ENCODE data around the gene PARP8.

PARP8 gene

GRCh38 chr5:50791813-50792212, 125.4 kb downstream of the PARP8 start:
- Histone ChIP-seq H3K18ac (ENCODE audit: low read depth in 1 of 2, low read length in 2 of 2) (no peak overlapping the region), H3K36me3 (ENCODE audit: control insufficient read depth in 1 of 2, insufficient read depth in 2 of 2, low read depth in 1 of 2, low read length in 2 of 2) (peaks cover 8 to 22% of the 10 kb centered on the region in 2 experiments), H3K4me2 (ENCODE audit: low read length, poor library complexity, severe bottlenecking) (no peak overlapping the region), H3K14ac (ENCODE audit: low read length in 2 of 2) (no peak overlapping the region), H3K27me3 (ENCODE audit: control insufficient read depth in 1 of 2, insufficient read depth in 1 of 2, low read length in 2 of 2) (no peaks in the 10 kb centered on the region), H3K4me1 (ENCODE audit: control insufficient read depth, insufficient read depth, low read depth, low read length) (no peaks in the 10 kb centered on the region), H2BK5ac (ENCODE audit: low read depth, low read length, poor library complexity, severe bottlenecking) (no peak overlapping the region), H3K27ac (ENCODE audit: low read length, poor library complexity, severe bottlenecking) (no peak overlapping the region), H3K23ac (ENCODE audit: low read length in 2 of 2) (no peak overlapping the region), H4K91ac (ENCODE audit: low read length) (no peak overlapping the region), H3K79me1 (replicated peaks; ENCODE audit: low read length, poor library complexity, severe bottlenecking) (peaks cover 2% of the 10 kb centered on the region), H2BK12ac (ENCODE audit: low read length in 2 of 2) (no peak overlapping the region), H3K4ac (ENCODE audit: low read depth in 1 of 2, low read length in 2 of 2) (no peak overlapping the region), H2BK15ac (ENCODE audit: low read depth, poor library complexity, severe bottlenecking) (no peak overlapping the region), H4K8ac (ENCODE audit: low read length) (no peak overlapping the region), H3K9ac (ENCODE audit: low read length) (no peak overlapping the region), H2AFZ (ENCODE audit: low read depth, low read length) (no peak overlapping the region), H3K9me3 (ENCODE audit: control insufficient read depth, low read length) (no peaks in the 10 kb centered on the region), H3K4me3 (ENCODE audit: insufficient read depth in 1 of 2, low read depth in 1 of 2, low read length in 2 of 2) (no peak overlapping the region), H2BK120ac (ENCODE audit: low read depth, low read length) (no peak overlapping the region), H2AK5ac (ENCODE audit: low read length, severe bottlenecking) (no peak overlapping the region)
- 100% methylated on average over 3 of the region's 5 CpGs for WGBS
- DNase-seq, result no peak

GRCh38 chr5:50792843-50793242, 126.4 kb downstream of the PARP8 start:
- H3K27ac ChIP-seq (ENCODE audit: low read length, poor library complexity, severe bottlenecking), result no peak overlapping the region
- no peak overlapping the region for H4K8ac ChIP-seq (ENCODE audit: low read length)
- WGBS, result 96% methylated on average over 2 of the region's 5 CpGs
- no peak overlapping the region for H3K4ac ChIP-seq (ENCODE audit: low read depth in 1 of 2, low read length in 2 of 2)
- H2BK15ac ChIP-seq (ENCODE audit: low read depth, poor library complexity, severe bottlenecking), result no peak overlapping the region
- DNase-seq, result no peak
- no peak overlapping the region for H3K4me2 ChIP-seq (ENCODE audit: low read length, poor library complexity, severe bottlenecking)
- H2BK120ac ChIP-seq (ENCODE audit: low read depth, low read length), result no peak overlapping the region
- H3K18ac ChIP-seq (ENCODE audit: low read depth in 1 of 2, low read length in 2 of 2), result no peak overlapping the region
- H3K27me3 ChIP-seq (ENCODE audit: control insufficient read depth in 1 of 2, insufficient read depth in 1 of 2, low read length in 2 of 2), result no peaks in the 10 kb centered on the region
- no peak overlapping the region for H4K91ac ChIP-seq (ENCODE audit: low read length)
- no peak overlapping the region for H3K23ac ChIP-seq (ENCODE audit: low read length in 2 of 2)
- no peak overlapping the region for H3K14ac ChIP-seq (ENCODE audit: low read length in 2 of 2)
- no peak overlapping the region for H2AFZ ChIP-seq (ENCODE audit: low read depth, low read length)
- no peak overlapping the region for H2AK5ac ChIP-seq (ENCODE audit: low read length, severe bottlenecking)
- H3K9me3 ChIP-seq (ENCODE audit: control insufficient read depth, low read length), result no peaks in the 10 kb centered on the region
- no peak overlapping the region for H2BK12ac ChIP-seq (ENCODE audit: low read length in 2 of 2)
- no peak overlapping the region for H3K9ac ChIP-seq (ENCODE audit: low read length)
- H3K36me3 ChIP-seq (ENCODE audit: control insufficient read depth in 1 of 2, insufficient read depth in 2 of 2, low read depth in 1 of 2, low read length in 2 of 2), result peaks cover 8 to 22% of the 10 kb centered on the region in 2 experiments
- peaks cover 2% of the 10 kb centered on the region for H3K79me1 ChIP-seq (replicated peaks; ENCODE audit: low read length, poor library complexity, severe bottlenecking)
- no peaks in the 10 kb centered on the region for H3K4me1 ChIP-seq (ENCODE audit: control insufficient read depth, insufficient read depth, low read depth, low read length)
- H3K4me3 ChIP-seq (ENCODE audit: insufficient read depth in 1 of 2, low read depth in 1 of 2, low read length in 2 of 2), result no peak overlapping the region
- H2BK5ac ChIP-seq (ENCODE audit: low read depth, low read length, poor library complexity, severe bottlenecking), result no peak overlapping the region

- Histone ChIP-seq H3K36me3 (ENCODE audit: control insufficient read depth in 1 of 2, insufficient read depth in 2 of 2, low read depth in 1 of 2, low read length in 2 of 2) (peaks cover 4 to 22% of the 10 kb centered on the region in 2 experiments), H3K9ac (ENCODE audit: low read length) (no peak overlapping the region), H2AFZ (ENCODE audit: low read depth, low read length) (no peak overlapping the region), H3K27ac (ENCODE audit: low read length, poor library complexity, severe bottlenecking) (no peak overlapping the region), H2AK5ac (ENCODE audit: low read length, severe bottlenecking) (no peak overlapping the region), H2BK5ac (ENCODE audit: low read depth, low read length, poor library complexity, severe bottlenecking) (no peak overlapping the region), H2BK120ac (ENCODE audit: low read depth, low read length) (no peak overlapping the region), H3K23ac (ENCODE audit: low read length in 2 of 2) (no peak overlapping the region), H3K9me3 (ENCODE audit: control insufficient read depth, low read length) (no peaks in the 10 kb centered on the region), H3K27me3 (ENCODE audit: control insufficient read depth in 1 of 2, insufficient read depth in 1 of 2, low read length in 2 of 2) (no peaks in the 10 kb centered on the region), H3K18ac (ENCODE audit: low read depth in 1 of 2, low read length in 2 of 2) (no peak overlapping the region), H4K8ac (ENCODE audit: low read length) (no peak overlapping the region), H3K4me2 (ENCODE audit: low read length, poor library complexity, severe bottlenecking) (no peak overlapping the region), H3K14ac (ENCODE audit: low read length in 2 of 2) (no peak overlapping the region), H3K4me1 (ENCODE audit: control insufficient read depth, insufficient read depth, low read depth, low read length) (no peaks in the 10 kb centered on the region), H2BK15ac (ENCODE audit: low read depth, poor library complexity, severe bottlenecking) (no peak overlapping the region), H3K4me3 (ENCODE audit: insufficient read depth in 1 of 2, low read depth in 1 of 2, low read length in 2 of 2) (no peak overlapping the region), H3K4ac (ENCODE audit: low read depth in 1 of 2, low read length in 2 of 2) (no peak overlapping the region), H3K79me1 (replicated peaks; ENCODE audit: low read length, poor library complexity, severe bottlenecking) (no peaks in the 10 kb centered on the region), H4K91ac (ENCODE audit: low read length) (no peak overlapping the region), H2BK12ac (ENCODE audit: low read length in 2 of 2) (no peak overlapping the region)
- DNase-seq, result no peak
- WGBS, result 97% methylated on average over 12 of the region's 12 CpGs
These were observed 128.4 kb downstream of the PARP8 start for GRCh38 chr5:50794812-50795211.

GRCh38 chr5:50798002-50798401, 131.6 kb downstream of the PARP8 start:
- Histone ChIP-seq H3K23ac (ENCODE audit: low read length in 2 of 2) (no peak overlapping the region), H2BK12ac (ENCODE audit: low read length in 2 of 2) (no peak overlapping the region), H4K8ac (ENCODE audit: low read length) (no peak overlapping the region), H2BK120ac (ENCODE audit: low read depth, low read length) (no peak overlapping the region), H2AK5ac (ENCODE audit: low read length, severe bottlenecking) (no peak overlapping the region), H3K4me2 (ENCODE audit: low read length, poor library complexity, severe bottlenecking) (no peak overlapping the region), H2BK15ac (ENCODE audit: low read depth, poor library complexity, severe bottlenecking) (no peak overlapping the region), H3K4me1 (ENCODE audit: control insufficient read depth, insufficient read depth, low read depth, low read length) (no peaks in the 10 kb centered on the region), H4K91ac (ENCODE audit: low read length) (no peak overlapping the region), H3K79me1 (replicated peaks; ENCODE audit: low read length, poor library complexity, severe bottlenecking) (peaks cover 4% of the 10 kb centered on the region), H3K18ac (ENCODE audit: low read depth in 1 of 2, low read length in 2 of 2) (no peak overlapping the region), H3K4ac (ENCODE audit: low read depth in 1 of 2, low read length in 2 of 2) (no peak overlapping the region), H3K27ac (ENCODE audit: low read length, poor library complexity, severe bottlenecking) (no peak overlapping the region), H3K9me3 (ENCODE audit: control insufficient read depth, low read length) (peaks cover 9% of the 10 kb centered on the region), H3K14ac (ENCODE audit: low read length in 2 of 2) (no peak overlapping the region), H2AFZ (ENCODE audit: low read depth, low read length) (no peak overlapping the region), H2BK5ac (ENCODE audit: low read depth, low read length, poor library complexity, severe bottlenecking) (no peak overlapping the region), H3K36me3 (ENCODE audit: control insufficient read depth in 1 of 2, insufficient read depth in 2 of 2, low read depth in 1 of 2, low read length in 2 of 2) (peaks cover 4 to 17% of the 10 kb centered on the region in 2 experiments), H3K9ac (ENCODE audit: low read length) (no peak overlapping the region), H3K4me3 (ENCODE audit: insufficient read depth in 1 of 2, low read depth in 1 of 2, low read length in 2 of 2) (no peak overlapping the region), H3K27me3 (ENCODE audit: control insufficient read depth in 1 of 2, insufficient read depth in 1 of 2, low read length in 2 of 2) (no peaks in the 10 kb centered on the region)
- no peak for DNase-seq
- 100% methylated on average over 1 of the region's 2 CpGs for WGBS

Measured in mesenchymal stem cell (in vitro differentiated cells and primary cell).